Type B pancreatic cell (in vitro differentiated cells): Measurements from ENCODE around the gene LGR6. TPM values are rescaled to one million over a fixed set of nuclear protein-coding genes. Genes with fewer than 3 reads are reported as not detected.
A peak's percentile ranks its signal among the peaks of the same experiment; 100 is the strongest.
"Not testable (repeated sequence)": the region's sequence is repeated elsewhere in the genome, so short reads cannot be mapped to it uniquely, and the experiment has no call there.

Experiments
- DNase-seq: peaks from one replicate; pipeline ENCODE4 v3.0.0; 2021; ENCODE audit warnings: mixed read lengths; ENCODE audit not compliant: unreplicated experiment; ENCODE audit errors: extremely low spot score
- H3K27ac Mint-ChIP-seq: 2 replicates; pipeline ENCODE4 v1.8.0; 2021; ENCODE audit warnings: mild to moderate bottlenecking, mixed read lengths
- H3K27me3 Mint-ChIP-seq: 2 replicates; pipeline ENCODE4 v1.8.0; 2021; ENCODE audit warnings: mixed read lengths
- H3K36me3 Mint-ChIP-seq: 2 replicates; pipeline ENCODE4 v1.8.0; 2021; ENCODE audit warnings: mixed read lengths
- H3K4me1 Mint-ChIP-seq: one replicate; pipeline ENCODE4 v1.8.0; 2021; ENCODE audit warnings: mixed read lengths; ENCODE audit not compliant: unreplicated experiment
- H3K4me3 Mint-ChIP-seq: 2 replicates; pipeline ENCODE4 v1.8.0; 2021; ENCODE audit warnings: mild to moderate bottlenecking, mixed read lengths
- H3K9me3 Mint-ChIP-seq: 2 replicates; pipeline ENCODE4 v1.8.0; 2021; ENCODE audit warnings: mixed read lengths
- total RNA-seq: library from RNA; stranded (reverse); gene quantifications from 2 replicates; pipeline ENCODE4 v1.2.1, GENCODE V29; 2021; ENCODE audit warnings: low replicate concordance
- TF ChIP-seq, protein P1 (sequence below): fragments of 200-600 bp; sonication (generic); conservative IDR thresholded peaks from 2 replicates; pipeline ENCODE4 v1.5.0; 2021; ENCODE audit warnings: antibody characterized with exemption, mild to moderate bottlenecking

The LGR6 gene
- total RNA-seq, 1 donor from 2014 or later = 2.8 TPM

DNA sequence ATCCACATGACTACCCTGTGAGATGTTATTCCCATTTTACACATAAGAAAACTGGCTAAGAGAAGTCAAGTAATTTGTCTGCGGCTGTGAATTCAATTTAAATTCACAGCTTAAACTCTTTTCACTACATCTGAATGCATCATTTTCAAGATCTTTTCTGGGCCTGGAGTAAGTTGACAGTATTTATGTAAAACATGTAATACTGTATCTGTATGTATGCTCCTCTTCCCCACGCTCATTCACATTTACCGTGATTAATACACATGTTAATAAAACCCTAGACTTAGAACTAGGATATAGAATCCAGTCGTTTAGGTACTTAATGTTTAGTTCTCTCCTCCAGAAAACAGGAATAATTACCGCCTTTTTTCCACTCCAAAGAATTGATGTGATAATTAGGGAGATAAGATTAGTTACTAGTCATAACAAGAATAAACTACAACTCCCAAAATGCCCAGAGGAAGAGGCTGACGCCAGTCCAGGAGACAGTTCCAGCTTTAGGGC lies 154.5 kb downstream of the LGR6 start:
- Mint-ChIP-seq H3K27me3 (no peaks in the 10 kb centered on the region), H3K4me1 (peaks cover 18% of the 10 kb centered on the region), H3K36me3 (no peaks in the 10 kb centered on the region), H3K4me3 (peak overlapping the region; percentile 95), H3K9me3 (no peaks in the 10 kb centered on the region), H3K27ac (peak overlapping the region; percentile 92)
- DNase-seq = no peak
- TF ChIP-seq, protein P1, sequence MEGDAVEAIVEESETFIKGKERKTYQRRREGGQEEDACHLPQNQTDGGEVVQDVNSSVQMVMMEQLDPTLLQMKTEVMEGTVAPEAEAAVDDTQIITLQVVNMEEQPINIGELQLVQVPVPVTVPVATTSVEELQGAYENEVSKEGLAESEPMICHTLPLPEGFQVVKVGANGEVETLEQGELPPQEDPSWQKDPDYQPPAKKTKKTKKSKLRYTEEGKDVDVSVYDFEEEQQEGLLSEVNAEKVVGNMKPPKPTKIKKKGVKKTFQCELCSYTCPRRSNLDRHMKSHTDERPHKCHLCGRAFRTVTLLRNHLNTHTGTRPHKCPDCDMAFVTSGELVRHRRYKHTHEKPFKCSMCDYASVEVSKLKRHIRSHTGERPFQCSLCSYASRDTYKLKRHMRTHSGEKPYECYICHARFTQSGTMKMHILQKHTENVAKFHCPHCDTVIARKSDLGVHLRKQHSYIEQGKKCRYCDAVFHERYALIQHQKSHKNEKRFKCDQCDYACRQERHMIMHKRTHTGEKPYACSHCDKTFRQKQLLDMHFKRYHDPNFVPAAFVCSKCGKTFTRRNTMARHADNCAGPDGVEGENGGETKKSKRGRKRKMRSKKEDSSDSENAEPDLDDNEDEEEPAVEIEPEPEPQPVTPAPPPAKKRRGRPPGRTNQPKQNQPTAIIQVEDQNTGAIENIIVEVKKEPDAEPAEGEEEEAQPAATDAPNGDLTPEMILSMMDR = no peak

DNA sequence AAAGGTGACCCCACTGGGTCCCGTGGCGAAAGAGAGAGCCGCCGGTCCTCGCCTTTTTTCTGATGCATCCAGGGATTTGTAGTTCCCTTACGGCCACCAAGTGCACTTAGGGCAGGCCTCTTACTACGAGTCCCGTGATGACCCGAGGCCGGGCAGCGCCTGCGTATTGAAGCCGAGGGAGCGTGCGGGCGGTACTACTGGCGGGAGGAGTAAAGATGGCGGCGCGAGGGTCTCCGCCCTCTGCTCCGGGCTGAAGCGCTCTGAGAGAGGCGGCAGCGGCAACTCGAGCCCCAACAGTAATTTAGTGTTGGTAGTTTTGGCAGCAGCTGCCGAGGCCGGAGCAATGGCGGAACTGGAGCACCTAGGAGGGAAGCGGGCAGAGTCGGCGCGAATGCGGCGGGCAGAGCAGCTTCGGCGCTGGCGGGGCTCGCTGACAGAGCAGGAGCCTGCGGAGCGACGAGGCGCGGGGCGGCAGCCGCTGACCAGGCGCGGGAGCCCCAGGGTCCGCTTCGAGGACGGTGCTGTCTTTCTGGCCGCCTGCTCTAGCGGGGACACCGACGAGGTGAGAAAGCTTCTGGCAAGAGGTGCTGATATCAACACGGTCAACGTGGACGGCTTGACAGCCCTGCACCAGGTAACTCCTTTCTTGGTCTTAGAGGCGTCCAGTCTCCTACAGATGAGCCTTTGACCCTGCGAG lies 155.1 kb downstream of the LGR6 start, which contains the start of gene PPP1R12B:
PPP1R12B (plus strand) TSS at position 191 of the 697 bp plus-strand sequence; CDS start at position 344, 153 bp downstream.
- Mint-ChIP-seq H3K4me3 (peak within 1 kb of the TSS; percentile 95), H3K36me3 (no peaks in the 10 kb centered on the region), H3K27ac (peak within 1 kb of the TSS; percentile 92), H3K9me3 (no peaks in the 10 kb centered on the region), H3K27me3 (no peaks in the 10 kb centered on the region), H3K4me1 (peaks cover 15% of the 10 kb centered on the region)
- peak; percentile 97 for DNase-seq
- TF ChIP-seq, protein P1 = no peak

DNA sequence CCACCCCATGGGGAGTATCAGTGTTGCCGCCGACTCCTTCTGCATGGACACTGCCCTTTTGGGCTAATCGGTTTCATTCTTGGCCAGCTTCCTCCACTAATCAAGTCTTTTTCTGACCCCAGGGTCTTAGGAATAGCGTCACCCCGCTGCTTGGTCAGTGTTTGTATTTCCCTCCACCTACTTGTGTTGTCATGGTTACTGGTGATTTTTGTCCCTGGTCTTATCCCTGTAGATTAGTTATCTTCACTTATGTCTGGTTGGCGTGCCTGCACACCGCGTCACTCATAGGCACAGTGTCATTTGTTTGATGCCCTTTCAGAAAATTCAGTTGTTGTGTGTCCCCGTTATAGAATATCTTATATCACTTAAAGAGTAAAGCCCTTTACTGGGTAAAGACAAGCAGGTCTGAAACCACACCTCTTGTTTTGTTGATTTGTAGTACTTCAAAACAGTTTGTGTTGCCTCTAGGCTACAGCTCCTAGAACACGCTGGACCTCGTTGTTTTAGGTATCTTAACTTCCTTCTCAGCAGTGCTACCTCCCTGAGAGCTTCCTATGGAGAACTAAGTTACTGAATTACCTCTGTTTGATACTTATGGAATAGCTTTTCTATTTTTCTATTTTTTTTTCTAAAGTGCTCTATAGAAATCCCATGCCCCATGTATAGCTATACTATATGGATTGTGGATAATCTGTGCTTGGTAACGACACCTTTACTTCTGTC lies 155.8 kb downstream of the LGR6 start:
- DNase-seq = no peak
- Mint-ChIP-seq H3K4me3 (peak overlapping the region; percentile 95), H3K36me3 (no peaks in the 10 kb centered on the region), H3K4me1 (peaks cover 14% of the 10 kb centered on the region), H3K27ac (peak overlapping the region; percentile 92), H3K27me3 (no peaks in the 10 kb centered on the region), H3K9me3 (no peaks in the 10 kb centered on the region)
- TF ChIP-seq, protein P1 = no peak

DNA sequence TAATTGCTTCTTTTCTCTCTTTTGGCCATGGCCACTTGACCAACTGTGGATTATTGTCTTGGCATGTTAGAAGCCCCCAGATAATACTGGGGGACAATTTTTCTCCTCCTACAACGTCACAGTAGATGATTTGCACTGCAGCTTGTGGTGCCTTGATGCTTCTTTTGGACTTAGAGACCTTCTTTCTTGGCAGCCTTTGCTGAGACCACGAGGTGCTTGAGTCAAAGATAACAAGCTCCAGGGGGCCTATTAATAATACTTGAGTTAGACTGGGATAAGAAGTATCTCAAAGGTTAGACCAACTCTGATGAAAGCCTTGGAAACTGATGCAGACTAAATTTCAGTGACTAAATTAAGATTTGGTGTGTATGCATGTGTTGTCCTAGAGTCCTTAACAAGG lies 158.1 kb downstream of the LGR6 start:
- Mint-ChIP-seq H3K27ac (no peak overlapping the region), H3K4me1 (peaks cover 14% of the 10 kb centered on the region), H3K4me3 (no peak overlapping the region), H3K27me3 (no peaks in the 10 kb centered on the region), H3K9me3 (no peaks in the 10 kb centered on the region), H3K36me3 (no peaks in the 10 kb centered on the region)
- TF ChIP-seq, protein P1 = no peak
- no peak for DNase-seq

DNA sequence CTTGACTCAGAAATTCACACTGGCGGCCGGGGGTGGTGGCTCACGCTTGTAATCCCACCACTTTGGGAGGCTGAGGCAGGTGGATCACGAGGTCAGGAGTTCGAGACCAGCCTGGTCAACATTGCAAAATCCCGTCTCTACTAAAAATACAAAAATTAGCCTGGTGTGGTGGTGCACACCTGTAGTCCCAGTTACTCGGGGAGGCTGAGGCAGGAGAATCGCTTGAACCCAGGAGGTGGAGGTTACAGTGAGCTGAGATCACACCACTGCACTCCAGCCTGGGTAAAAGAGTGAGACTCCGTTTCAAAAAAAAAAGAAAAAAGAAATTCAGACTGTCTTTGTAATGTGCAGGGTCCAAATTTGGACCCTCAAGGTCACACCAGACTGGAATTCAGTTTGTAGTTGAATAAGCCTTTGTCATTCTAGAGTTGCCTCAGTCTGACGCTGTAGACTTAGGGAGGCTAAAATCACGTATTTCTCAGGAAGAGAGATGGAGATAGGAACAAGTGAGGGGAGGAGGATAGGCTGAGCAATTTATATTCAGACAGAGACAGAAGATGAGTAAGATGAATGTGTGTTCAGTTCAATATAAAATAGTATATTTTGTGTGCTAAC lies 159.1 kb downstream of the LGR6 start:
- H3K36me3 Mint-ChIP-seq, H3K27me3 Mint-ChIP-seq, H3K27ac Mint-ChIP-seq, H3K4me3 Mint-ChIP-seq, DNase-seq, H3K9me3 Mint-ChIP-seq: not testable (repeated sequence)
- peaks cover 14% of the 10 kb centered on the region for H3K4me1 Mint-ChIP-seq
